Measurements from ENCODE around the gene SYDE2. TPM values are rescaled to one million over a fixed set of nuclear protein-coding genes. Genes with fewer than 3 reads are reported as not detected.

SYDE2 gene
- polyA plus RNA-seq, 1 of the 3 experiments (the other 2 are of a cell fraction): not detected

GRCh38 chr1:85202092-85202863 lies 1.5 kb upstream of the SYDE2 start:
- no peak for TF ChIP-seq RCOR1 (IDR thresholded peaks at IDR 0.05; ENCODE audit: low read length)
- no peak for TF ChIP-seq MEF2A (IDR thresholded peaks at IDR 0.05; ENCODE audit: borderline replicate concordance, low read depth)
- TF ChIP-seq FOSL2 (IDR thresholded peaks at IDR 0.05; ENCODE audit: borderline replicate concordance, low read depth): no peak
- no peak for TF ChIP-seq SMC3 (IDR thresholded peaks at IDR 0.05; ENCODE audit: low read depth, low read length)
- no peak for TF ChIP-seq YY1 (IDR thresholded peaks at IDR 0.05; ENCODE audit: low read depth)
- H3K4me1 ChIP-seq (ENCODE audit: control insufficient read depth in 1 of 2, insufficient read depth in 2 of 2, low read depth in 1 of 2, low read length in 1 of 2): peaks cover 0 to 11% of the 10 kb centered on the region in 2 experiments; a peak in 1 of 4 replicates
- CTCF ChIA-PET: interaction anchor here (2.0 to 4.0 kb wide), 2 partner anchors 52 to 57 kb away, joined by 6 to 13 read pairs; partner anchors contain the start of gene C1orf52
- H3K36me3 ChIP-seq (replicated peaks in 1 of 2; ENCODE audit: control insufficient read depth in 1 of 2, insufficient read depth in 2 of 2, low read length in 1 of 2): no peaks in the 10 kb centered on the region
- POLR2A ChIA-PET: no interaction called here
- H3K9ac ChIP-seq: no peak overlapping the region
- H3F3A ChIP-seq (replicated peaks; ENCODE audit: insufficient read depth): peaks cover 9% of the 10 kb centered on the region
- peak overlapping the region in 1 of 2 experiments; percentile 42; a peak in 2 of 4 replicates for H3K4me3 ChIP-seq (ENCODE audit: low read depth in 2 of 2, low read length in 1 of 2)
- peaks cover 65% of the 10 kb centered on the region for H3K27me3 ChIP-seq (ENCODE audit: insufficient read depth)
- H3K79me2 ChIP-seq (ENCODE audit: insufficient read depth): no peaks in the 10 kb centered on the region
- H3K9me2 ChIP-seq: no peaks in the 10 kb centered on the region; the same call in 1 of the 2 replicates
- H3K27ac ChIP-seq (ENCODE audit: low read depth in 2 of 2, low read length in 1 of 2): no peak overlapping the region
- no peak overlapping the region for H2AFZ ChIP-seq (ENCODE audit: low read depth)
- no peak for DNase-seq
- 15% methylated on average over 14 of the region's 14 CpGs for WGBS (ENCODE audit: low lambda C conversion rate)
- H3K4me2 ChIP-seq: peak overlapping the region; percentile 85
- no peaks in the 10 kb centered on the region for H3K9me3 ChIP-seq
- H4K20me1 ChIP-seq (ENCODE audit: insufficient read depth): no peaks in the 10 kb centered on the region

GRCh38 chr1:85201340-85202091 lies 700 bp upstream of the SYDE2 start:
- WGBS (ENCODE audit: low lambda C conversion rate): 3% methylated on average over 41 of the region's 81 CpGs
- DNase-seq: peak; percentile 60
- Histone ChIP-seq H3K79me2 (ENCODE audit: insufficient read depth) (no peaks in the 10 kb centered on the region), H3F3A (replicated peaks; ENCODE audit: insufficient read depth) (peaks cover 9% of the 10 kb centered on the region), H3K9ac (no peak overlapping the region; the same call in 1 of the 2 replicates), H3K9me3 (no peaks in the 10 kb centered on the region), H3K4me3 (ENCODE audit: low read depth in 2 of 2, low read length in 1 of 2) (peak overlapping the region; percentile 42 to 59), H4K20me1 (ENCODE audit: insufficient read depth) (no peaks in the 10 kb centered on the region), H2AFZ (ENCODE audit: low read depth) (peak overlapping the region; percentile 79), H3K27ac (ENCODE audit: low read depth in 2 of 2, low read length in 1 of 2) (no peak overlapping the region), H3K9me2 (no peaks in the 10 kb centered on the region; the same call in 1 of the 2 replicates), H3K4me1 (ENCODE audit: control insufficient read depth in 1 of 2, insufficient read depth in 2 of 2, low read depth in 1 of 2, low read length in 1 of 2) (peaks cover 0 to 11% of the 10 kb centered on the region in 2 experiments; a peak in 1 of 4 replicates), H3K36me3 (replicated peaks in 1 of 2; ENCODE audit: control insufficient read depth in 1 of 2, insufficient read depth in 2 of 2, low read length in 1 of 2) (no peaks in the 10 kb centered on the region), H3K4me2 (peak overlapping the region; percentile 85), H3K27me3 (ENCODE audit: insufficient read depth) (peaks cover 66% of the 10 kb centered on the region)
- CTCF ChIA-PET: interaction anchor here (2.0 to 4.0 kb wide), 2 partner anchors 53 to 58 kb away, joined by 6 to 13 read pairs; partner anchors contain the start of gene C1orf52
- POLR2A ChIA-PET: no interaction called here
- TF ChIP-seq GATA2 (CRISPR knock-in tag; IDR thresholded peaks at IDR 0.05) (no peak), ZBTB33 (IDR thresholded peaks at IDR 0.05; ENCODE audit: borderline replicate concordance, low read depth) (no peak), TEAD4 (IDR thresholded peaks at IDR 0.05; ENCODE audit: borderline replicate concordance, insufficient read depth) (peak; percentile 45; the same call in 1 of the 2 replicates), EZH2phosphoT487 (IDR thresholded peaks at IDR 0.05; ENCODE audit: borderline replicate concordance, low read depth) (0 out of 2 replicates have a peak, but pooled peaks have one; percentile 3), NRF1 (IDR thresholded peaks at IDR 0.05; ENCODE audit: low read depth, low read length) (peak; percentile 57)
